LHCN-M2 (cell line): ENCODE results near the gene HCN1. TPM values are rescaled to one million over a fixed set of nuclear protein-coding genes. Genes with fewer than 3 reads are reported as not detected.
A peak's percentile ranks its signal among the peaks of the same experiment; 100 is the strongest.
"Not testable (repeated sequence)": the region's sequence is repeated elsewhere in the genome, so short reads cannot be mapped to it uniquely, and the experiment has no call there.

ENCODE experiments used
- DNase-seq: peaks from one replicate; pipeline ENCODE4 v3.0.0-alpha.2; 2012; ENCODE audit warnings: low read depth
- total RNA-seq: library from RNA; depleted of rRNA; stranded (reverse); fragments of >200 nt; gene quantifications from 2 replicates; pipeline ENCODE4 v1.2.3, GENCODE V29; 2014

The HCN1 gene
- total RNA-seq, 1 experiment from 2014 or later: 0.06 TPM

DNA sequence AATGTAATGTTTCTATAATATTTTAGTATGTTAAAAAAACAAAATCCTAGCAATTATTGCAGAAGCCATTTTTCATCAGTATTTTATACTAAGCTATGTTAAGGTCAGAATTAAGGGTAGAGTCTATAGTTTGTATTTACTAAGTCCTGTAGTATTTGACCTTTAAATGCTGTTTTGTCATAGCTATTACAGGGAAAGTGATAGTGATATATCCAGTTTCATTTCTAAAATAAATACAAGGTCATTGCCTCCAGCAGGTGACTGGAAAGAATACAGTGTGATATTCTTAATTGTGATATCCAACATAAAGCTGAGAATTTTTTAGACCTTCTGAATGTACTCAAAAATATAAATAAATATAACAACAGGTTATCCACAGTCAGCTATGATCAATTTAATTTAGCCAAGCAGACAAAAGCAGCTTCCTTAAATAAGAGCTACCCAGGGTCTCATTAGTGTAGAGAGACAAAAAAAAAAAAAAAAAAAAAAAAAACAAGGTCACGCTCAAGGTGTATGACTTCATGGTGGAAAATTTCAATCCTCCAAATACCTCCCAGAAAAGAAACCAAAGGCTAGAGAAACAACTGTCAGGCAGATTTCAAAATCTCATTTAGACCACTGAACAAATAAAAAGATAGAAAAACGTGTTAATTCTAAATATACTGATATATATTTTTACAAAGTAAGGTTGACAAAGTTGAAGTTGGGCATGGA lies 278.7 kb downstream of the HCN1 start:
- DNase-seq: no peak

DNA sequence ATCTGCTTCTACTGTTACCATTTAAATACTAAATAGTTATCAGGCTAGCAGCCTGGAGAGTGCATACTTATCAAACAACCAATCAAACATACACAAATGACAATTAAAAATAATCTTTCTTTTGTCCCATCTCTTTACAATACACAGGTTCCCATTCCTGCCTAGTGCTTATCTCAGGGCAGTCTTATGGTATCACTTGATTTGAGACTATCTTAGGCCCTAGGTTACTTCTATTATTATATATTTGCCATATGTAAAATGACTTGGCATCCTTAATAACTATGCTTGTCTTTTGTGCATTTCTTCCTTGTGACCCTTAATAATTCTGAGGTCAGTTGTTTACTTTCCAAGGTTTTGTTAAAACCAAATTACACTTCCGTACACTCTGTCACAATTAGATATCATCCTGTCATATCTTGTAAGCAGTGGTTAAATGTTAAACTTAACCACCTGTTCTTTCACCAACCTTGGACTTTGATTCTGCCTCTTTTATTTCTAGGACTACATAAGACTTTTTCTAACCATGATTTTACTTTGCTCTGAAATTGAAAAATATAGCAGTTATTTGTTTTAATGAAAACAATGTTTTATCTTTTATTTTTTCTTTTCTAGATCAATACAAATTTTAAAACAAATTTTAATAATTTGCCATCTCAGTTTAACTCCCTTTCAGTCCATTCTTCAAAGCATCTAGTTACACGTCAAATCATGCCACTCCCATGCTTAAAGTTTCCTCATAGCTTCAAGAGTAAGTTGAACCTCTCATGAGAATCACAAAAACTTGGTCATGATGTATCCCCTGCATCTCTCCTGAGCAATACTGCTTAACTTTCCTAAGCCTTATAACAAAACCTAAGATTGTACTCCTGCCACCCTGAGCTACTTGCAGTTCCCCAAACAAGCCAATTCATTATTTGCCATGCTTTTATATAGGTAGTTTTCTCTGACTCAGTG lies 281.3 kb downstream of the HCN1 start:
- no peak for DNase-seq

DNA sequence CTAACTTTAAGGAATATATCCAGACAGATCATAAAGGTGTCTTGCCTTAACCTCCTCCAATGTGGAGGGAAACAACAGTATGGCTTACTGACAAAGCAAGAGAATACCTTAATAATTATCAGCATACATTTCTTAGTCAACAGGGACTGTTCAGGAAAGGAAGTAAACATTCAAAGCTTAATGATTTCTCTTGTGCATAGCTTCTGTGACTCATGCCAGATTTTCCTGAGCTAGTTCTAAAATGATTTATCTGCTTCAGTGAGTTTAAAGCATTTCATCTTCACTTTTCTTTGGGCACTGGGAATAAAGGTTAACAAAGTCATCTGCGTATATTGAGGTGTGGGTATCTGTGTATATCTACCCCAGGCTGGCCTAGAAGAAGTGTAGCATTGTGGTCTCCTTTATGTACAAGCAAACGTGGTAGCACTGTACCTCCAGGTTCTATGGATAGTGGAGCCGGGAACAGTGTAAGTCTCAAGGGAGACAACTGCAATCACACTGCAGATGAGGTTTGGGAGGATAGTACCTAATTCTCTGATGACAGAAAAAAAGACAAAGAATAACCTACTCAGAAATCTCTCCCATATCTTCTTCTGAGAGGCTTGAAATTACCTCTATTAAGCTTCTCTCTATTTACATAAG lies 284.1 kb downstream of the HCN1 start:
- DNase-seq: no peak

GRCh38 chr5:45410304-45410995 lies 285.7 kb downstream of the HCN1 start:
- no peak for DNase-seq

- DNase-seq: no peak
Observed at GRCh38 chr5:45408067-45408466, 288.1 kb downstream of the HCN1 start.

DNA sequence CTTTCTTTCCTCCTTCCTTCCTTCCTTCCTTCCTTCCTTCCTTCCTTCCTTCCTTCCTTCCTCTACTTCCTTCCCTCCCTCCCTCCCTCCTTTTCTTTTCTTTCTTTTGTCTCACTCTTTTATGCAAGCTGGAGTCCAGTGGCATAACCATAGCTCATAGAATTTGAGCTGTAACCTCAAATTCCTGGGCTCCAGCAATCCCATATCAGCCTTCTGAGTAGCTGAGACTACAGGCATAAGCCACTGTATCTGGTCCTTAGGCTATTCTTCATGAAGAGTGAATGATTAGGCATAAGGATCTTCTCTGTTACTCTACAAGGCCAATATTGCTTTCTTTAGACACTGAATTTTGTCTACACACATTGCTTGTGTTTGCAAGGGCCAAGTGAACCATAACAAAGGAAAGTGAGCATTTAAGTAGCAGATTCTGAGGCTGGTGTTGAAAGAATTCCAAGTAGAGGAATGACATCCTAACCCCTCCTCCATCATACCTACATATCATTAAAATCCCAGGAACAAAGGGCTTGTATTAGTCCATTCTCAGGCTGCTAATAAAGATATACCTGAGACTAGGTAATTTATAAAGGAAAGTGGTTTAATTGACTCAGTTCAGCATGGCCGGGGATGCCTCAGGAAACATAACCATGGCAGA lies 293.2 kb downstream of the HCN1 start:
- no peak for DNase-seq

DNA sequence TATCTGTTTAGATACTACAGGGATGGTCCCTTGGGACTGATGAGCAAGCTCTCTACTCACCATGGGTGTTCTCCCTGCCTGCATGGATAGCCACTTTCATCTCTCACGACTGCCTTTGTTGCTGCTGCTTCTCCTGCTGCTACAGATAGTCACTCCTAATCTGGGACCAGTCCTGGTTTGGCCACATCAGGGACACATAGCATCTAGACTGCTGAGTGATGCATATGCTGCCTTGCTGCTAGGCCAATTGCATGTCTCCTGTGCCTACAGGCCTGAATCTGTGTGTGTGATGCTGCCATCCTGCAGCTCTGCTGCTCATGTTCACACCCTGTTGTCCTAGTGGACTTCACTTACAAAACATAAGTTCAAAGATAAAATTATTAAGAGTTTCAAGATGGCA lies 297.1 kb downstream of the HCN1 start:
- DNase-seq: peak; percentile 7

GRCh38 chr5:45385321-45386058 lies 310.7 kb downstream of the HCN1 start:
- peak; percentile 49 for DNase-seq

DNA sequence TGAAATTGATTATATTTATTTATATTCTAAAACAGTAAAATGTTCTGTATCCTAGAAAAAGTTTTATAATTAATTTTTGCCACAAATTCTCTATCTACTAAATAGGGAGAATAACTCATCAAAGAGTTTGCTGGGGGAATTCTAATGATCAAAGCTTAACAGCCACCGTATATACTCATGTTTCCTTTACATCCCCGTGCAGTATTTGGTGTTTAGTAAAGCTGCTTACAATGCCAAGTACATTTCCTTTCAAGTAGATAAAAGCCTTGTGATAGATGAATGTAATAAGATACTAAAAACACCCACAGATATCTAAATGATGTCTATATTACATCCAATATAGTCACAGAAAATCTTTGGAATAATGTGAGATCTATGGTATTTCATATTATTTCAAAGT lies 312.2 kb downstream of the HCN1 start:
- no peak for DNase-seq

- DNase-seq: no peak
Observed at GRCh38 chr5:45382583-45382982, 313.6 kb downstream of the HCN1 start.

DNA sequence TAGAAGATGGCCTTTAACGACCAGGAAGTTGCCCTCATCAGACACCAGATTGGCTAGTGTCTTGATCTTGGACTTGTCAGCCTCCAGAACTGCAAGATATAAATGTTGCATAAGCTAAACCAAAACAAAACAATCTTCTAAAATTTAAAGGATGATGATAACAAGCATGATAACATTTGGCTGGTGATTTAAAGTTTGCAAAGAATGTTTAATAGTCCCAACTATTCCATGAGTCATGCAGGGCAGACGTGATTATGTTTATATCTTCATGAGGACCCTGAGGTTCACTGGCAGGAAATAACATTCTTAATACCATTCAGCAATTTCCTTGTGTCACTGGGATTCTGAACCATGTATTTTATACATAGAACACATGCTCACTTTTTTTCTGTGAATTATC lies 319.8 kb downstream of the HCN1 start:
- DNase-seq: peak; percentile 1

DNA sequence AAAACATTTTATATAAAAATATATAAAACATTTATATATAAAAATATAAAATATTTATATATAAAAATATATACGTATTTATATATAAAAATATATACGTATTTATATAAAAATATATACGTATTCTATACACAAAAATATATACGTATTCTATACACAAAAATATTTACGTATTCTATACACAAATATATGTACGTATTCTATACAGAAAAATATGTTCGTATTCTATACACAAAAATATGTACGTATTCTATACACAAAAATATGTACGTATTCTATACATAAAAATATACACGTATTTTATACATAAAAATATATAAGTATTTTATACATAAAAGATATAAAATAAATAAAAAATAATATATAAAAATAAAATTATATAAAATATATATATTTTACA lies 323.6 kb downstream of the HCN1 start:
- DNase-seq: no peak

- DNase-seq: not testable (repeated sequence)
Observed at GRCh38 chr5:45371423-45371822, 324.8 kb downstream of the HCN1 start.

GRCh38 chr5:45355189-45355992 lies 340.8 kb downstream of the HCN1 start:
- DNase-seq: no peak

GRCh38 chr5:45336464-45336863 lies 359.7 kb downstream of the HCN1 start:
- DNase-seq: no peak

DNA sequence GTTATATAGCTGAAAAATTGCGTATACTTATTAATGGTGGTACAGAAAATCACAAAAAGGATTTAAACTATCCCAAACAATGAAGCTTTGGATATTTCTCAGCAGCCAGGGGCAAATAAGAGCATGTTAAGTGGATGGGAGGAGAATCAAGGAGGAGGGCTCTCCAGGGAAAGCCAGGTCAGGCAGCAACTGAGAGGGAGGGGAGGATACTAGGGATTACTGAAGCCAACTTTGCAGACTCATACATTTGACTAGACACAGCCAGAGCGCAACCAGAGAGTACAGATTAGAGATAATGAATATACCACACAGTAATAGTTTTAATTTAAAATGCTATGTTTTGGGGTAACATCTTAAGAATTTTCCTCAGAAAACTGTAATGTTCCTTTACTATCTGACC lies 360.2 kb downstream of the HCN1 start:
- no peak for DNase-seq

DNA sequence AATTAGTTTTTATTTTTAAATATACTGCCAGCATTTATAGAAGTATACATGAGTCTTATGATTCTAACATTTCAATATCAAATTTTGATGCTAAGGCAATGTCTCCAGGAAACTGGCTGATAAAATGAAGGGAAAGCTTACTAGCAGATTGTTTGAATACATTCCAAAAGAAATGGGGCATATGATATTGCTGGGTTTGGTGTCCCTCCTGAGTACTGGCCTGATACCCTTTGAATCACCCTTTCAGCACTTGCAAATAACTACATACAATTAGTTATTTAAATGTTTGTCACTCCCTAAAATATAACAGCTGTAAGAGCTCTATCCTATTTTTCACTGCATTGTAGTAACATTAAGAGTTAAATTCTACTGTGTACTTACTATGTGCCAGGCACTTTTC lies 360.8 kb downstream of the HCN1 start:
- DNase-seq: no peak

DNA sequence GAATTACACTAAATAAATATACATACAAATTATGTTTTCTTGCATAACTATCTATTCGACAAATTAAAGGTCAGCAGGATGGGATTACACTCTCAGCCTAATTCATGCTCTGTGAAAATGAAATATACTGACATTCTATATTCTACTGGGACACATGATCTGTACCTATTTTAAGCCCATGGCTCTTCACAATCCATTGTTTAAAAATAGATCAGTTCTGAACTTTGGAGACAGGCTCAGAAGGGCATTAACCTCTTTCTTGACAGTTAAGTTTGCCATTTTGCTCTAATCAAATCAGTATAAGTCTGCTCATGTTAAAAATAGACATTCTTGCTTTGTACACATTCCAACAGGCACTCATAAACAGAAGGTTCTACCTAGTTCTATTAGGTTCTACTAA lies 361.2 kb downstream of the HCN1 start:
- no peak for DNase-seq

DNA sequence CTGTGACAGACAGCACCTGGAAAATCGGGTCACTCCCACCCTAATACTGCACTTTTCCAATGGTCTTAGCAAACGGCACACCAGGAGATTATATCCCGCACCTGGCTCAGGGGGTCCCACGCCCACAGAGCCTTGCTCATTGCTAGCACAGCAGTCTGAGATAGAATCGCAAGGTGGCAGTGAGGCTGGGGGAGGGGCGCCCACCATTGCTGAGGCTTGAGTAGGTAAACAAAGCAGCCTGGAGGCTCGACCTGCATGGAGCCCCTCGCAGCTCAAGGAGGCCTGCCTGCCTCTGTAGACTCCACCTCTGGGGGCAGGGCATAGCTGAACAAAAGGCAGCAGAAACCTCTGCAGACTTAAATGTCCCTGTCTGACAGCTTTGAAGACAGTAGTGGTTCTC lies 383.6 kb downstream of the HCN1 start:
- not testable (repeated sequence) for DNase-seq

DNA sequence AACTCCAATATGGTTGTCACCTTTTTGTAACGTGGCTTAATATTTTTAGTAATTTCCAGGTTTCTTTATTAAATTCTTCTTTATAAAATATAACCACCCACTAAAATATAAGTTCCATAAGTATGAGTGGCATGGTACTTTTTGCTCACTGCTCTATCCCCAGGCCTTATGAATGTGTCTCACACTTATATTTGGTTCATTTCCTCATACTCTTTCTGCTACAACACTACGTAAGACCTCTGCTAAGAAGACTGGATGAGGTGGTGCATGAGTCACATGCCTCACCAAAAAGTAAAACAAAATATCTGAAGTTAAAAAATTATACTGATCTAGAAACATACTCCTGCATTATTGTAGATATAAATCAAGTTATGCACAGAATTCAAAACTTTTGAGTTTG lies 400.9 kb downstream of the HCN1 start:
- no peak for DNase-seq
